HL-60 (cell line): Measurements from ENCODE around the gene VCPKMT.

Source experiments
- CTCF ChIP-seq: IDR thresholded peaks from one replicate; pipeline ENCODE4 v1.5.1; 2011; ENCODE audit warnings: low read length, control low read depth, inconsistent platforms; ENCODE audit not compliant: insufficient read depth
- GABPA ChIP-seq: IDR thresholded peaks from 2 replicates; pipeline ENCODE4 v1.6.1; 2012; ENCODE audit warnings: low read depth

GRCh38 chr14:50085570-50086320 lies 30.6 kb downstream of the VCPKMT start:
- TF ChIP-seq GABPA (no peak), CTCF (no peak)
